Choroid plexus epithelial cell (primary cell): ENCODE measurements around the gene TBX1.

Source experiments
- DNase-seq: peaks from one replicate; pipeline ENCODE4 v3.0.0-alpha.2; 2010; ENCODE audit warnings: low read depth
- H3K4me3 ChIP-seq: 2 replicates; pipeline ENCODE4 v1.5.1; 2011; ENCODE audit warnings: low read depth, mild to moderate bottlenecking, control low read depth, low read length, moderate library complexity
- CTCF ChIP-seq: conservative IDR thresholded peaks from 2 replicates; pipeline ENCODE4 v1.5.1; 2011; ENCODE audit warnings: low read depth, mild to moderate bottlenecking, control low read depth, inconsistent platforms, low read length, moderate library complexity

Gene TBX1

GRCh38 chr22:19729507-19729906, 31.1 kb upstream of the TBX1 start:
- no peak for TF ChIP-seq CTCF
- DNase-seq = no peak

DNA sequence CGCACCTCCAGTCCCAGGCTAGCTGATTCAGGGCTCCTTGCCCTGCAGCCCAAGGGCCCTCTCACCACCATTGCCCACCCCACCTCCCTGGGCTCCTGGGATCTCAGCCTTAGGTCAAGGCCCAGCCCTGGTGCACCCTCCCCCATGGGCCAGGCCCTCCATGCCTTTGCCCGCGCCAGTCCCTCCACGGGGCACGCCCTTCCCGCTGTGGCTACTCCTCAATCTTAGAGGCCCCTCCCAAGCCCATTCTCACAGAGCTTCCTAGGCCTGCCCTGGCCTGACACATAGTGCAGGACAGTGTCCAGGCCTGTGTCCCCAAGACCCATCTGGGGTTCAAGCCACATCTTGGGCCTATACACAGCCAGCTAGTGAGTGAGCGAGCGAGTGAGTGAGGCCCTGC, 30.4 kb upstream of the TBX1 start:
- no peak overlapping the region for H3K4me3 ChIP-seq
- TF ChIP-seq CTCF = no peak
- no peak for DNase-seq

More at GRCh38 chr22:19729507-19729906, 31.1 kb upstream of the TBX1 start:
- H3K4me3 ChIP-seq = no peak overlapping the region

DNA sequence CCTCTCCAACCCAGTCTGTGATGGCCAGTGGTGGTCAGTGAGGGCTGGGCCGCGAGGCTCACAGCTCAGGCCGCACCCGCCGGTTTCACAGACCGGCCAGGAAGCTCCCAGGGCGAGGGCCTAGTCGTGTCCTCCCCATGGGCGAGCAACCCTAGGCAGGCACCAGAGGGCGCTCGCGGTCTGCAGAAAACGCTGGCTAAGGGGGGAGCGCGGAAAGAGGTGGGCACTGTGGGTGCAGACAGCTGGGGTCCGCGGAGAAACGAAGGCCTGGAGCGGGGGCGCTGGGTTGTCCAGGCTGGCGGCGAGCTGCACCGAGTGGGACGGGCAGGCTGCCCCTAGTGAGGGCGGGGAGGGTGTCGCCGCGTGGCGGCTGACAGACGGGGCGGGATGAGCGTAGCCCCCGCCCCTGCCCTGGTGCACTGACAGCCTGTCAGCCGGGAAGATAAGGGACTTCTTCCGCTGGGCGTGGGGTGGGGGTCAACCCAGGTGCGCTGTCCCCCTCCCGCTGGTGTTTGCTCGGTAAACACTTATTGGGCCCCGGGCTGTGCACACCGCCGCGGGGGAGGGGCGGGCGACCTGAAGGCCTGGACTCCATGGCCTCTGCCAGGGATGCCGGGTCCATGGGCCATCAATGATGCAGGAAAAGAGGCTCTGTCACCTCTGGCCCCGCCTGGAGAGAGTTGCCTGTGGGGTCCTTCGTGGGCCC, 29.8 kb upstream of the TBX1 start:
- peak overlapping the region; percentile 60 for H3K4me3 ChIP-seq
- TF ChIP-seq CTCF = peak; percentile 96

DNA sequence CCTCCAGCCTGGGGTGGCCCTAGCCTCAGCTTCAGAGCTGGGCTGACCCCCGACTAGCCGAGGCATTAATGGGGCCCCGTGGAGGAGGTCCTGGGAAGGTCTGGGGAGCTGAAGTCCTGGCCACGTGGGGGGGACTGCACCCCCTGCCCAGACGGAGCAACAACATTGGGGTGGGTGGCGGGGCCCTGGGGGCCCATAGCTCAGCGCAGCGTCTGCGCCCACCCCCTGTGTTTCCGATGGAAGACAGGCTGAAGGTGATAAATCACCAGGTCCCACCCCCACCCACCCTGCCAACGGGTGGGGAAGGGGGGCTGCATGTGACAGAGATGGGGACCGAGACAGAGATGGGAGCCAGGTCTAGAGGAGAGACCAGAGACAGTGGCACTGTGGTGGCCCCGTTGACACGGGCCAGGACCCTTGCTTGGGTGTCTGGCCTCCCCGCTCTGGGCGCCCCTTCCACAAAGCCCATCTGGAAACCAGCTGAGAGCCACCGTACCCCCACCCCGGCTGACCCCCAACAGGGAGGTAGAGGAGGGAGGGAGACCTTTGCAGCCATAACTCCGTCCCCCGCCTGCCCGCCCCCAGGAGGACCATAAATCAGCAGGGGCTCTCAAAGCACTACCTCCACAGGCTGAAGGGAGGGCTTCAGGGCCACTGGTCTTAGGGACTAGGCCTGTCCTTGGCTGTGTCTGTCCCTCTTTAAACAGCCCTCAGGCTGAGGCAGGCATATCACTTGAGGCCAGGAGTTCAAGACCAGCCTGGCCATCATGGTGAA, 29.0 kb upstream of the TBX1 start:
- no peak for DNase-seq
- TF ChIP-seq CTCF = no peak
- H3K4me3 ChIP-seq = no peak overlapping the region

More for the DNA sequence above, 29.8 kb upstream of the TBX1 start:
- peak; percentile 82 for DNase-seq

GRCh38 chr22:19732403-19733113, 28.0 kb upstream of the TBX1 start:
- no peak for DNase-seq
- no peak for TF ChIP-seq CTCF
- H3K4me3 ChIP-seq = no peak overlapping the region

DNA sequence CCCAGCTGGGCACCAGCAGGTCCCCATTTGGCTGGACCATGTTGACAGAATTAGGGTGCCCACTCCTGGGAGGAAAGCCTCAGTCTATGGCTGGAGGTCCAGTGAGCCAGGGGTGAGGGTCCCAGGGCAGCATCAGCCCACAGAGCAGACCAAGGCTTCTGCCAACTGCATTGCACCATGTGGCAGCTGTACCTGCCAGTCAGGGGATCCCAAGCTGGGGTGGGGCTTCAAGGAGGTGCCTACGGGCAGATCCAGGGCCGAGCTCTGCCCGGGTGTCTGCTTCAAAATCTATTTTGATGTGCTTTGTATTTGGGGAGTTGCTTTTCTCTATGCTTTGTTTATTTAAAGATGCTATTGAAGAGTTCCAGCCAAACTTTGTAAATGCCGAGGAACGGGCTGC, 26.8 kb upstream of the TBX1 start:
- no peak overlapping the region for H3K4me3 ChIP-seq
- DNase-seq = no peak
- TF ChIP-seq CTCF = no peak
